Activated naive CD4-positive, alpha-beta T cell treated with anti-CD3 and anti-CD28 coated beads, Interleukin-2, amount 50 U/mL, for 72 hours (primary cell): ENCODE results near the gene RBKS. TPM values are rescaled to one million over a fixed set of nuclear protein-coding genes. Genes with fewer than 3 reads are reported as not detected.
A peak's percentile ranks its signal among the peaks of the same experiment; 100 is the strongest.

Experiments used
- ATAC-seq, 2 donors: fragments of 150-1000 bp; cut with Tn5 transposase; 2 replicates each; pipeline ENCODE4 v1.10.0; 2021; ENCODE audit warnings: mild to moderate bottlenecking in 2 of 2, moderate library complexity in 2 of 2
- DNase-seq, 2 donors: peaks; one replicate each; pipeline ENCODE4 v3.0.0; 2021 to 2022; ENCODE audit warnings: low spot score in 2 of 2
- H3K27ac Mint-ChIP-seq, 2 donors: one replicate each; pipeline ENCODE4 v1.8.0; 2022; ENCODE audit warnings: mild to moderate bottlenecking in 2 of 2, mixed read lengths in 2 of 2
- H3K36me3 Mint-ChIP-seq, 2 donors: one replicate each; pipeline ENCODE4 v1.8.0; 2022; ENCODE audit warnings: mixed read lengths in 2 of 2
- H3K9me3 Mint-ChIP-seq, 2 donors: one replicate each; pipeline ENCODE4 v1.8.0; 2022; ENCODE audit warnings: mixed read lengths in 2 of 2
- total RNA-seq, 2 donors: library from RNA; stranded (reverse); gene quantifications; one replicate each; pipeline ENCODE4 v1.2.3, GENCODE V29; 2022

The RBKS gene
- total RNA-seq, 2 donors from 2014 or later, result 1.5 to 12.1 TPM

- ATAC-seq (no peak), DNase-seq (no peak)
- Mint-ChIP-seq H3K9me3 (no peaks in the 10 kb centered on the region), H3K27ac (no peak overlapping the region), H3K36me3 (peaks cover 11 to 15% of the 10 kb centered on the region in 2 donors)
Measured at GRCh38 chr2:27830656-27831055, 59.5 kb downstream of the RBKS start.

DNA sequence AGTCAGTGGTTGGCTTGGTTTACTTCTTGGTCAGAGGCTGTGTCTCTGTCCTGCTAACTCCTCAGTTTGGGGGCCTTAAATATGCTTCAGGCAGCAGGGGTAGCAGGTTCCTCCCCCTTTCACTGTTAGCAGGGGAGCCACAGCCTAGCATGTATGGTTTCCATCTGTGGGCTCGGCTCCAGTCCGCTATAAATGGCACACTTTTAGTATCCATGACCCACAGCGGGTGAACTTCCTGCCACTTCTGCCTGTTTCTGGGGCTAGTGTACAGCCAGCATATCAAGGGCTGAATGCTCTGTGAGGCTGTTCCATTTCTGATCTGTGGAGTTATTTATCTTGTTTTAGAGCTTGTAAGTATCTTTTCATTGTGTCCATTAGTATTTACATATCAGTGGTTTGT is 60.4 kb downstream of the RBKS start:
- H3K36me3 Mint-ChIP-seq, result peaks cover 11 to 21% of the 10 kb centered on the region in 2 donors

DNA sequence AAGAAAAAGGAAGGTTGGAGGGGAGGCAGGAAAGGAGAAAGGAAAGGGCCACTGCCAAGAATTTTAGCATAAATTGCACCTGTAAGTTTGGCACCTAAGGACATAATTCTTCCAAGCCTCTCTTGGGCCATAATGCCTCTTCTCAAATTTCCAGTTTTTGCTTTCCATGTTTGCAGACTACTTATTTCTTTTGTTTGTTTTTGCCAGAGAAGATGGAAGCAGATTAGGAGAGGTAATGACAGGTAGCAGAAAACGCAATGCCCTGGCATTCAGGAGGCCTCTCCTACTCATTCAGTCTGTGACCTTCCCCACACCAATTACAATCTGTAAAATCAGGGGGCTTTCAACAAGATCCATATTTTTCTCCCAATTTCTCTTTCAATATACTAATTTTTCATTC is 61.9 kb downstream of the RBKS start:
- no peak for DNase-seq
- Mint-ChIP-seq H3K36me3 (peaks cover 11 to 30% of the 10 kb centered on the region in 2 donors), H3K27ac (no peak overlapping the region), H3K9me3 (peaks cover 5 to 10% of the 10 kb centered on the region in 2 donors)
- no peak for ATAC-seq

More for the DNA sequence above, 60.4 kb downstream of the RBKS start:
- ATAC-seq, result no peak
- DNase-seq, result no peak
- Mint-ChIP-seq H3K9me3 (no peaks in the 10 kb centered on the region), H3K27ac (no peak overlapping the region)

DNA sequence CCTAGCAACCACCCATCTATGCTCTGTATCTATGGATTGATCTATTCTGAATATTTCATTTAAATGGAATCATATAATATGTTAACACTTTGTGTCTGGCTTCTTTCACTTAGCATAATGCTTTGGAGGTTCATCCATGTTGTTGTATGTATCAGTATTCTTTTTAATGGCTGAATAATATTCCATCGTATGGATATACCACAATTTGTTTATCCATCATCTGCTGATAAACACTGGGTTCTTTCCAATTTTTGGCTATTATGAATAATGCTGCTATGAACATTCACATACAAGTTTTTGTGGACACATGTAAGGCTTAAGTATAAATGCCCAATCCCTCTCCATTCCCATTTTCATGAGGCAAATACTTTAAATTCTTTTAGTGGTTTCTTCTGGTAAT is 65.8 kb downstream of the RBKS start:
- no peak overlapping the region for H3K27ac Mint-ChIP-seq
- no peak for ATAC-seq

DNA sequence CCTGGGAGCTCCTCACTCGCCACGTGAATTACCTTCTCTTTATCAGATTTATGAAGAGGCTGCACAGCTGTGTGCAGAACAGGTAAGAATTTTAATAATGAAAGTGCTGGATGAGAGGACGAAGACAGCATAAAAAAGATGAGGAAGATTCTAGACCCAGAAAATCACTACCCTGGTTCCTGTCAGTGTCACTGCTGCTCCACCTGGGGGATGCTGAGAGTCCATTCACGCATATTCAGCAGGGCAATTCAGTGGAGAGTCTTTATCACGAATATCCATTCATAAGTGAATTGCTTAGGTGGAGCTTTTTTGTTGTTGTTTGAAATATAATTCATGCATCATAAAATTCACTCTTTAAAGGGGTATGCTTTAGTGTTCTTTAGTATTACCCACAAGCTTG is 66.6 kb downstream of the RBKS start:
- ATAC-seq (no peak), DNase-seq (no peak)
- Mint-ChIP-seq H3K9me3 (peaks cover 5 to 10% of the 10 kb centered on the region in 2 donors), H3K36me3 (peaks cover 0 to 18% of the 10 kb centered on the region in 2 donors), H3K27ac (no peak overlapping the region)

More for the DNA sequence above, 65.8 kb downstream of the RBKS start:
- peaks cover 5 to 10% of the 10 kb centered on the region in 2 donors for H3K9me3 Mint-ChIP-seq
- peaks cover 0 to 18% of the 10 kb centered on the region in 2 donors for H3K36me3 Mint-ChIP-seq
- no peak for DNase-seq

GRCh38 chr2:27823135-27823534 is 67.1 kb downstream of the RBKS start:
- Mint-ChIP-seq H3K27ac (no peak overlapping the region), H3K9me3 (peaks cover 5 to 10% of the 10 kb centered on the region in 2 donors), H3K36me3 (peaks cover 0 to 18% of the 10 kb centered on the region in 2 donors)
- no peak for DNase-seq
- ATAC-seq, result no peak

DNA sequence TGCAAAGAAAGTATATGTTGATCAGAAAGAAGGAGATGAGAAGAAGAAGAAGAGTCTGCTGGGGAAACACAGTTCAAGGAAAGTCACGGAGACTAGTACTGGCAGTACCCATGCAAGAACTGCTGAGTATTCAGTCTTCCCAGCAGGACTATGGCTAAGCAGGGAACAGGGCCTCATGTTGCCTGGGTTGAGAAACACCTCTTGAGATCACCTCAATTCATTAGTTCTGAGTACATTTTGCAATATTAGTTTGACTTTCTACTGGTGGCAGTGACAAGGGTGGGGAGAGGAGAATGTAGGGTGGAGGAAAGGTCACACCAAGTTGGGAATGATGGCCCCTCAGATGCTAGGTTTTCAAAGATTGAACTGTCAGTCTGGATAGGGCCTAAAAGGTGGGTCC is 68.1 kb downstream of the RBKS start:
- ATAC-seq (no peak), DNase-seq (no peak)
- peaks cover 0 to 18% of the 10 kb centered on the region in 2 donors for H3K36me3 Mint-ChIP-seq

GRCh38 chr2:27815860-27816438 is 74.2 kb downstream of the RBKS start:
- ATAC-seq (no peak), DNase-seq (no peak)

More for the DNA sequence above, 68.1 kb downstream of the RBKS start:
- Mint-ChIP-seq H3K27ac (no peak overlapping the region), H3K9me3 (peaks cover 5 to 10% of the 10 kb centered on the region in 2 donors)

DNA sequence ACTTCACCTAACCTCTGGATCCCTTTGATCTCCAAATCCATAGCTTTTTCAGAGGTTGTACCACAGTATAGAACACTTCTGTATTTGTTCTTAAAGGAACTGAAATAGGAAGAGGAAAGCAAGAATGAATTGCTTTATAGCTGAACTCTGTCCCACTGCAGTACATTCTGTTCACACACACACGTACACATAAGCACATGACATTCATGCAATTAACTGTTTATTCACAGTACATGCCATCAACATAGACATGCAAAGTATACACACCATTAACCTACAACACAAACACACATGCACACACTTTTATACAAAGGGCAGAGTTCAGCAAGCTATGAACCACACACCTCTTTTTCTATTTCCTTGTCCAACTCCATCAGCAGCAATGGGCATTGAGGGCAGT is 75.4 kb downstream of the RBKS start:
- Mint-ChIP-seq H3K36me3 (no peaks in the 10 kb centered on the region), H3K27ac (no peak overlapping the region), H3K9me3 (no peaks in the 10 kb centered on the region)
- no peak for DNase-seq
- no peak for ATAC-seq

More at GRCh38 chr2:27815860-27816438, 74.2 kb downstream of the RBKS start:
- Mint-ChIP-seq H3K9me3 (no peaks in the 10 kb centered on the region), H3K36me3 (no peaks in the 10 kb centered on the region), H3K27ac (no peak overlapping the region)

DNA sequence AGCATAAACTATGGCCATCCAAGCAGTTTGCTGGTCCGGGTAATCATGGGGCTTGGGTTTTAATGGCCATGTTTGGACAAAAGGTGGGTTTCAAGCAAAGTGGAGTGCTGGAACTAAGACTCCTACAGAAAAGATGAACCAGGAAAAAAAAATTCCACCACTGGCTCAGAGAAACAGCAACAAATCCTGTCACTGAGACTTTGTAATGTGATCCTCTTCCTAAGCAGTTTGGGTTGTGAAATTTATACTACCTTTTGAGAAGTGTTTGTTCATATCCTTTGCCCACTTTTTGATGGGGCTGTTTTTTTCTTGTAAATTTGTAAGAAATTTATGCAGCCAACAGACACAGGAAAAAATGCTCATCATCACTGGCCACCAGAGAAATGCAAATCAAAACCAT is 78.4 kb downstream of the RBKS start:
- no peaks in the 10 kb centered on the region for H3K36me3 Mint-ChIP-seq
- no peaks in the 10 kb centered on the region for H3K9me3 Mint-ChIP-seq
- no peak for ATAC-seq
- DNase-seq, result no peak
- no peak overlapping the region for H3K27ac Mint-ChIP-seq

DNA sequence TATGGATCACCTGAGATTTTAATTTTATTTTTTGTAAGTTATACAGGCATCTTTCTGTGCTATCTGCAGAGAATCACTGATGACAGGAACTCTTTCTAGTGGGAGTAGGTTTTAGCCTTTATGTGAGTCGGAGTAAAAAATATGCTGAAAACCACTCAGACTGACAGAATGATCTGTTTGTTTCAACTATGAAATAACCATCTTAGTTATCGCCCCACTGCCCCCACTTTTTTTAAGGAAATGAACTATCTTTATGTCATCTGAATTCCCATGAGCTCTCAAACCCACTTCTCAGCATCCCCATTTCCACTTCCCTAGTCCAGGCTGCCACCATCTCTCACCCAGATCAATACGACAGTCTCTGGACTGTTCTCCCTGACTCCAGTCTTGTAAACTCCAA is 79.7 kb downstream of the RBKS start:
- DNase-seq, result no peak
- no peak overlapping the region for H3K27ac Mint-ChIP-seq
- no peaks in the 10 kb centered on the region for H3K36me3 Mint-ChIP-seq
- no peak for ATAC-seq
- H3K9me3 Mint-ChIP-seq, result no peaks in the 10 kb centered on the region

- DNase-seq (no peak), ATAC-seq (peak in 1 of 2 donors; percentile 55)
- H3K9me3 Mint-ChIP-seq, result no peaks in the 10 kb centered on the region
- H3K36me3 Mint-ChIP-seq, result no peaks in the 10 kb centered on the region
- H3K27ac Mint-ChIP-seq, result no peak overlapping the region
Measured at GRCh38 chr2:27809761-27810241, 80.4 kb downstream of the RBKS start.

- DNase-seq (no peak), ATAC-seq (no peak)
- no peak overlapping the region for H3K27ac Mint-ChIP-seq
- no peaks in the 10 kb centered on the region for H3K9me3 Mint-ChIP-seq
- H3K36me3 Mint-ChIP-seq, result no peaks in the 10 kb centered on the region
Measured at GRCh38 chr2:27808984-27809383, 81.2 kb downstream of the RBKS start.

- Mint-ChIP-seq H3K27ac (no peak overlapping the region), H3K36me3 (no peaks in the 10 kb centered on the region), H3K9me3 (no peaks in the 10 kb centered on the region)
- no peak for ATAC-seq
- no peak for DNase-seq
Measured at GRCh38 chr2:27808418-27808817, 81.8 kb downstream of the RBKS start.

- DNase-seq, result no peak
- no peaks in the 10 kb centered on the region for H3K36me3 Mint-ChIP-seq
- no peaks in the 10 kb centered on the region for H3K9me3 Mint-ChIP-seq
- no peak for ATAC-seq
- no peak overlapping the region for H3K27ac Mint-ChIP-seq
Measured at GRCh38 chr2:27807476-27807875, 82.7 kb downstream of the RBKS start.

DNA sequence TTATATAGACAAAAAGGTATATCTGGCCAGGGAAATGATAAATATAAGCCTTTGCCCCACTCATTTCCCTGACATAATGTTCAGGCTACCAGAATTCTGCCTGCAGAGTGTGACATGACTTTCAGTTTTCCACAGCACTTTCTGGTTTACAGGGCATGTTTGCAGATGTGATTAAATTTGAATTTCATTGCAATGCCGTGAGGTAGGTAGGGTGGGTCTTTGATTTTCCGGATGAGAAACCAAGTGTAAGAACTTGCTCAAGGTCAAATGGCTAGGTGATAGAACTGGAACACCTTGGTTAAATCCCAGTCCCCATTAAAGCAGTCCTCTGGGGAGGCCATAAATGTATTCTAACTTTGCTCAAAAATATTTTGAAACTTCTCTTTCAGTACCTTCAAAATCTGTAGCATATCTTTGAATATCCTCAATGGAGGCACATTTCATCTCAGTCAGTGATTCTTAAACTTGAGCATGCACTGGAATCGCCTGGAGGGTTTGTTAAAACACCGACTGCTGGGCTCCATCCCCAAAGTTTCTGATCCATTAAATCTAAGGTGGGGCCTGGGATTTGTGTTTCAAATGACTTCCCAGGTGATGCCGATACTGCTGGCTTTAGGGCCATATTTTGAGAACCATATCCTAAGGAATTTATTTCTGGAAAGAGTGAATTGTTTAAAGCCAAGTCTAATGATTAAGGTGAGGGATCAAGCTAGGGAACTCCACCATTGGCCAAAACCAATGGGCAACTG is 83.7 kb downstream of the RBKS start:
- H3K27ac Mint-ChIP-seq, result no peak overlapping the region
- DNase-seq (no peak), ATAC-seq (no peak)
- H3K36me3 Mint-ChIP-seq, result no peaks in the 10 kb centered on the region
- no peaks in the 10 kb centered on the region for H3K9me3 Mint-ChIP-seq

- no peak overlapping the region for H3K27ac Mint-ChIP-seq
- DNase-seq (no peak), ATAC-seq (no peak)
- H3K36me3 Mint-ChIP-seq, result no peaks in the 10 kb centered on the region
- H3K9me3 Mint-ChIP-seq, result no peaks in the 10 kb centered on the region
Measured at GRCh38 chr2:27805180-27805579, 85.0 kb downstream of the RBKS start.

DNA sequence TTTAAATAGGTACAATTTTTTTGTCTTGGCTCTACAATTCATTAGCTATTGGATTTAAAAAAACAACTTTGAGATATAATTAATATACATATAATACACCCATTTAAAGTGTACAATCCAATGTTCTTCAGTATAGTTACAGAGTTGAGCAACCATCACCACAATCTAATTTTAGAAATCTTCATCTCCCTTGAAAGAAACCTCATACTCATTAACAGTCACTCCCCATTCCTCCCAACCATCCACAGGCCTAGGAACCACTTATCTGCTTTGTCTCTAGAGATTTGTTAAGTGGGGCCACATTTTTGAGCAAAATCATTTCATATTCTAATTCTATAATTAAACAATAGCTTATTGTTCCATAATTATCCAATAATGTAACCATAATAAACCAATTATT is 86.0 kb downstream of the RBKS start:
- no peak overlapping the region for H3K27ac Mint-ChIP-seq
- ATAC-seq (no peak), DNase-seq (no peak)
- no peaks in the 10 kb centered on the region for H3K9me3 Mint-ChIP-seq
- H3K36me3 Mint-ChIP-seq, result no peaks in the 10 kb centered on the region
